Breast epithelium (tissue), 4 donors: ENCODE data around the gene PPP4R1. TPM values are rescaled to one million over a fixed set of nuclear protein-coding genes. Genes with fewer than 3 reads are reported as not detected.

Experiments
- DNase-seq, 2 donors: peaks; one replicate each; pipeline ENCODE4 v3.0.0-alpha.2; 2019; ENCODE audit warnings: low spot score in 2 of 2
- H3K27ac ChIP-seq, 2 donors: fragments of 200-600 bp; sonication (generic) in 1 of 2; one replicate each; pipeline ENCODE4 v1.5.1; 2016 to 2019; ENCODE audit warnings: mild to moderate bottlenecking in 1 of 2
- H3K27me3 ChIP-seq, 2 donors: fragments of 200-600 bp; sonication (generic) in 1 of 2; one replicate each; pipeline versions ENCODE4 v1.5.1 to v1.6.0; 2017 to 2019; ENCODE audit warnings: control low read depth in 1 of 2, mild to moderate bottlenecking in 1 of 2
- H3K36me3 ChIP-seq: fragments of 200-600 bp; one replicate; pipeline ENCODE4 v1.5.1; 2019
- H3K4me1 ChIP-seq, 2 donors: fragments of 200-600 bp; sonication (generic); one replicate each; pipeline ENCODE4 v1.5.1; 2016 to 2019; ENCODE audit warnings: control low read depth in 1 of 2
- H3K4me3 ChIP-seq, 3 donors: fragments of 200-600 bp; sonication (generic); 1 replicate in 2 of 3; 2 replicates in 1 of 3; pipeline ENCODE4 v1.5.1; 2016 to 2019; ENCODE audit warnings: mild to moderate bottlenecking in 3 of 3, moderate library complexity in 2 of 3
- H3K9me3 ChIP-seq, 2 donors: fragments of 200-600 bp; sonication (generic) in 1 of 2; one replicate each; pipeline ENCODE4 v1.5.1; 2016 to 2019; ENCODE audit warnings: control low read depth in 1 of 2
- CTCF ChIP-seq, 3 donors: fragments of 450-650 bp; IDR thresholded peaks; one replicate each; pipeline ENCODE4 v1.5.1; 2016 to 2017; ENCODE audit warnings: antibody characterized with exemption in 3 of 3, mild to moderate bottlenecking in 3 of 3, moderate library complexity in 3 of 3
- POLR2A ChIP-seq: fragments of 450-650 bp; IDR thresholded peaks from one replicate; pipeline ENCODE4 v1.6.1; 2016; ENCODE audit warnings: antibody characterized with exemption, mild to moderate bottlenecking, moderate library complexity
- POLR2AphosphoS5 ChIP-seq, 3 donors: sonication (generic); formaldehyde crosslinking; IDR thresholded peaks; one replicate each; pipeline ENCODE4 v1.6.1; 2017; ENCODE audit warnings: antibody characterized with exemption in 3 of 3
- intact Hi-C: fragments of 100-400 bp; cut with DNase I; formaldehyde crosslinking; loops from one replicate; pipeline ENCODE4 v1.15.1; 2023; ENCODE audit warnings: low total_unique reads
- total RNA-seq, 3 donors: library from RNA; depleted of rRNA; stranded (reverse); fragments of >200 nt; gene quantifications; one replicate each; pipeline ENCODE4 v1.1.0, GENCODE V29; 2016

The PPP4R1 gene
- total RNA-seq, 3 donors from 2014 or later = 66.7 to 139 (median 93.4) TPM

DNA sequence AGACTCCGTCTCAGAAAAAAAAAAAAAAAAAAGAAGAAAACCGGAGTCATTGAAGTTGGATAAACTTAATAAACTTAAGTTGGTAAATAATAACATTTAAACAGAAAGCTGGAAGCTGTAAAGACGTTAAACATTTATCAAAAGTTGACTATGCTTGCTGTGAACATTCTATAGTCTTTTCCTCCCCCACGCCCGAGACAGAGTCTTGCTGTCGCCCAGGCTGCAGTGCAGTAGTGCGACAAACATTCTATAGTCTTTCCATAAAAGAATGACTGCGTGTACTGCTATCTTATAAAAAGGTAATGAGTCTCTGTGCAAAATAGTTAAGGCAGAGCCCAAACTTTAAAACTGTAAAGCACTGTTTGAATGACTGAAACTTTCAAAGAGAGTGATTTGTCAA is 45.2 kb downstream of the PPP4R1 start:
- Histone ChIP-seq H3K4me1 (no peaks in the 10 kb centered on the region), H3K27ac (no peak overlapping the region), H3K4me3 (no peak overlapping the region), H3K36me3 (no peaks in the 10 kb centered on the region), H3K27me3 (no peaks in the 10 kb centered on the region), H3K9me3 (no peaks in the 10 kb centered on the region)
- TF ChIP-seq POLR2AphosphoS5 (IDR thresholded peaks at IDR 0.05) (no peak), POLR2A (no peak), CTCF (IDR thresholded peaks at IDR 0.05) (no peak)
- intact Hi-C loops = no loop called here
- DNase-seq = no peak

DNA sequence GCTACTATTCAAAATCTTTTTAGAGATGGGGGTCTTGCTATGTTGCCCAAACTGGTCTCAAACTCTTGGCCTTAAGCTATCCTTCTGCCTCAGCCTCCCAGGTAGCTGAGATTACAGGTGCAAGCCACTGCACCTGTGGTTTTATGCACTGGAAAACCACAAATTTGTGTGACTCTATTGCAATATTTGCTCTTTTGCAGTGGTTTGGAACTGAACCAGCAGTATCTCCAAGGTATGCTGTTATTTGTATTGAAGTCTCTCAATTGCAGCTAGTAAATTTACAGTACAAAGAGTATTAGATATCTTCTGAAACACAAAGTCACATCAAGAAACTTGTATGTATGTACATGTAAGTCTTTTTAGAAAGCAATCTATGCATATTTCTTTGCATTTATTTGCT is 46.2 kb downstream of the PPP4R1 start:
- Histone ChIP-seq H3K36me3 (no peaks in the 10 kb centered on the region), H3K27ac (no peak overlapping the region), H3K4me1 (no peaks in the 10 kb centered on the region), H3K9me3 (no peaks in the 10 kb centered on the region), H3K27me3 (no peaks in the 10 kb centered on the region), H3K4me3 (no peak overlapping the region)
- intact Hi-C loops = no loop called here
- DNase-seq = no peak
- TF ChIP-seq POLR2A = no peak
- no peak for TF ChIP-seq POLR2AphosphoS5 (IDR thresholded peaks at IDR 0.05)
- TF ChIP-seq CTCF (IDR thresholded peaks at IDR 0.05) = no peak

DNA sequence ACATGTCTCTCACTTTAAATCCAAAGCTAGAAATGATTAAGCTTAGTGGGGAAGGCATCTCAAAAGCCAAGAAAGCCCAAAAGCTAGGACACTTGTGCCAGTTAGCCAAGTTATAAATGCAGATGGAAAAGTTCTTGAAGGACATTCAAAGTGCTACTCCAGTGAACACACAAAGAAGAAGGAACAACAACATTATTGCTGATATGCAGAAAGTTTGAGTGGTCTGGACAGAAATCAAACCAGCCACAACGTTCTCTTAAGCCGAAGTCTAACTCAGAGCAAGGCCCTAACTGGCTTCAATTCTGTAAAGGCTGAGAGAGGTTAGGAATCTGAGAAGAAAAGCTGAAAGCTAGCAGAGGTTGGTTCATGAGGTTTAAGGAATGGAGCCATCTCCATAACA is 49.0 kb downstream of the PPP4R1 start:
- TF ChIP-seq POLR2AphosphoS5 (IDR thresholded peaks at IDR 0.05) (no peak), CTCF (IDR thresholded peaks at IDR 0.05) (no peak), POLR2A (no peak)
- DNase-seq = no peak
- H3K4me3 ChIP-seq = no peak overlapping the region
- H3K36me3 ChIP-seq = no peaks in the 10 kb centered on the region
- H3K4me1 ChIP-seq = no peaks in the 10 kb centered on the region
- intact Hi-C loops = no loop called here
- no peaks in the 10 kb centered on the region for H3K9me3 ChIP-seq
- H3K27ac ChIP-seq = no peak overlapping the region
- H3K27me3 ChIP-seq = no peaks in the 10 kb centered on the region

- Histone ChIP-seq H3K4me3 (no peak overlapping the region), H3K27me3 (no peaks in the 10 kb centered on the region), H3K36me3 (no peaks in the 10 kb centered on the region), H3K4me1 (no peaks in the 10 kb centered on the region), H3K9me3 (no peaks in the 10 kb centered on the region), H3K27ac (no peak overlapping the region)
- no peak for DNase-seq
- intact Hi-C loops = no loop called here
- TF ChIP-seq POLR2AphosphoS5 (IDR thresholded peaks at IDR 0.05) = no peak
- TF ChIP-seq CTCF (IDR thresholded peaks at IDR 0.05) = no peak
- no peak for TF ChIP-seq POLR2A
Observed at GRCh38 chr18:9563331-9563730, 51.0 kb downstream of the PPP4R1 start.

- intact Hi-C loops = no loop called here
- Histone ChIP-seq H3K36me3 (no peaks in the 10 kb centered on the region), H3K9me3 (no peaks in the 10 kb centered on the region), H3K27me3 (no peaks in the 10 kb centered on the region), H3K27ac (no peak overlapping the region), H3K4me3 (no peak overlapping the region), H3K4me1 (no peaks in the 10 kb centered on the region)
- TF ChIP-seq POLR2AphosphoS5 (IDR thresholded peaks at IDR 0.05) (no peak), CTCF (IDR thresholded peaks at IDR 0.05) (no peak), POLR2A (no peak)
- DNase-seq = no peak
Observed at GRCh38 chr18:9562584-9562983, 51.8 kb downstream of the PPP4R1 start.
